Measurements from ENCODE around the gene SLFN12.

DNA sequence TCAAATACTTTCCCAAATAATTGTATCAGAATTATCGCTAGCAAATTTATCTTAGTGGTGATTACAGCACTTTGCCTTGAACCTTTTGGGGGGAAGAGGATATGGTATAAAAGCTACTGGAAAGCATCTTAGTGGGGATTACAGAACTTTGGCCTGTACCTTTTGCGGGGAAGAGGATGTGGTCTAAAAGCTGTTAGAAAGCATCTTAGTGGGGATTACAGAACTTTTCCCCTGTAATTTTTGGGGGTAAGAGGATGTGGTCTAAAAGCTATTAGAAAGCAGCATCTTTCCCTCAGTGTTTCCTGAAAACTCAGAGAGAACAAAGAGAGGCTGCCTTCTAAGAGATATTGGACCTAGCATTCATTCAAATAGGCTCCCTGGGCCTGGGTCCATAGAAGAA is 4.1 kb downstream of the SLFN12 start:
- TF ChIP-seq, protein P1, sequence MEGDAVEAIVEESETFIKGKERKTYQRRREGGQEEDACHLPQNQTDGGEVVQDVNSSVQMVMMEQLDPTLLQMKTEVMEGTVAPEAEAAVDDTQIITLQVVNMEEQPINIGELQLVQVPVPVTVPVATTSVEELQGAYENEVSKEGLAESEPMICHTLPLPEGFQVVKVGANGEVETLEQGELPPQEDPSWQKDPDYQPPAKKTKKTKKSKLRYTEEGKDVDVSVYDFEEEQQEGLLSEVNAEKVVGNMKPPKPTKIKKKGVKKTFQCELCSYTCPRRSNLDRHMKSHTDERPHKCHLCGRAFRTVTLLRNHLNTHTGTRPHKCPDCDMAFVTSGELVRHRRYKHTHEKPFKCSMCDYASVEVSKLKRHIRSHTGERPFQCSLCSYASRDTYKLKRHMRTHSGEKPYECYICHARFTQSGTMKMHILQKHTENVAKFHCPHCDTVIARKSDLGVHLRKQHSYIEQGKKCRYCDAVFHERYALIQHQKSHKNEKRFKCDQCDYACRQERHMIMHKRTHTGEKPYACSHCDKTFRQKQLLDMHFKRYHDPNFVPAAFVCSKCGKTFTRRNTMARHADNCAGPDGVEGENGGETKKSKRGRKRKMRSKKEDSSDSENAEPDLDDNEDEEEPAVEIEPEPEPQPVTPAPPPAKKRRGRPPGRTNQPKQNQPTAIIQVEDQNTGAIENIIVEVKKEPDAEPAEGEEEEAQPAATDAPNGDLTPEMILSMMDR (conservative IDR thresholded peaks at IDR 0.05 in 1 of 2, IDR thresholded peaks at IDR 0.05 in 1 of 2; ENCODE audit: extremely low read depth in 1 of 2, insufficient read depth in 1 of 2, low read depth in 1 of 2, low read length in 2 of 2), result no peak
- no peak for TF ChIP-seq EZH2 (IDR thresholded peaks at IDR 0.05; ENCODE audit: borderline replicate concordance, low read length)
